GM19455 (cell line): ENCODE data around the gene CTR9.
"Not testable (repeated sequence)": the region's sequence is repeated elsewhere in the genome, so short reads cannot be mapped to it uniquely, and the experiment has no call there.

Experiments
- ATAC-seq: cut with Tn5 transposase; IDR thresholded peaks from one replicate; pipeline ENCODE4 v1.9.1; 2021; ENCODE audit not compliant: unreplicated experiment

The CTR9 gene

GRCh38 chr11:10813945-10814344, 62.9 kb downstream of the CTR9 start:
- no peak for ATAC-seq

GRCh38 chr11:10818594-10818993, 67.5 kb downstream of the CTR9 start:
- no peak for ATAC-seq

GRCh38 chr11:10822491-10822890, 71.4 kb downstream of the CTR9 start:
- not testable (repeated sequence) for ATAC-seq

DNA sequence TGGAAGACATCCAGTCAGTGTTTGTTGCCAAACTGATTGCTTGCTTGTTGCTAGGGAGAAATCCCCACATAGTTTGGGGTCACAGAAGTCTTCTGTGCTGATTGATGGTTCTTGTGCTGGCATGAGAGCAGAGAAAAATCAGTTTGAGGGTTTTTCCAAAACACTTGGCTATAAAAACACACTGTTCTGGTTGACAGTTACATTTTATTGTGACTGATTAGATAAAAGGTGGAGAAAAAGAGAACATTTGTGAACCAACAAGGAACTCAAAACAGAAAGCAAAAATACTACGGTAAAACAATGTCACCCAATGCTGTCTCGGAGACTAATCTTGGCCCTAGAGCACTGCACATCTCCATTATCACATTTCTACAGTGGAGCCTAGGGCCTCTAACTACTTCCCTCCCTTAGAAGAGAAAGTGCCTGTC, 72.1 kb downstream of the CTR9 start:
- no peak for ATAC-seq

DNA sequence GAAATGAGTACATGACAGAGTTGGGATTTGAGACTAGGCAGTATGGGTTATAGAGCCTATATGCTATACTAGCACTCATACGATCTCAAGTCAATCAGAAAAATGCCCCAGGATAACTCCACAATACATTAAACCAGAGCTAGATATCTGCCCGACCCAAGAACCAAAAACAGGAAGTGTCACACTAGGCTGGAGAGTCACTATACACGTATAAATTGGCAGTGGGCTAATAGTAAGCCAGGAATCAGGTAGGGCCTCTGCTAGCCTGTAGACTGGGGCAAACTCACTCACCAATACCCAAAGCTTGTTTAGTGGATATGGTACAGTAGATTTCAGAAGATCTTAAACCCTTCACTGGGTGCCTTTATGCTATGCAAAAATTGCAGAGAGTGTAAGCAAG, 73.8 kb downstream of the CTR9 start:
- ATAC-seq = no peak

DNA sequence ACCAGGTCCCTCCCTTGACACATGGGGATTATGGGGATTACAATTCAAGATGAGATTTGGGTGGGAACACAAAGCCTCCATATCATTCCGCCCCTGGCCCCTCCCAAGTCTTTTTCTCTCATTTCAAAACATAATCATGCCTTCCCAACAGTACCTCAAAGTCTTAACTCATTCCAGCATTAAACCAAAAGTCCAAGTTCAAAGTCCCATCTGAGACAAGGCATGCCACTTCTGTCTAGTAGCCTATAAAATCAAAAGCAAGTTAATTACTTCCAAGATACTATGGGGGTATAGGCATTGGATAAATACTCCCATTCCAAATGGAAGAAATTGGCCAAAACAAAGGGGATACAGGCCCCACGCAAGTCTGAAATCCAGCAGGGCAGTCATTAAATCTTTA, 77.4 kb downstream of the CTR9 start:
- no peak for ATAC-seq

DNA sequence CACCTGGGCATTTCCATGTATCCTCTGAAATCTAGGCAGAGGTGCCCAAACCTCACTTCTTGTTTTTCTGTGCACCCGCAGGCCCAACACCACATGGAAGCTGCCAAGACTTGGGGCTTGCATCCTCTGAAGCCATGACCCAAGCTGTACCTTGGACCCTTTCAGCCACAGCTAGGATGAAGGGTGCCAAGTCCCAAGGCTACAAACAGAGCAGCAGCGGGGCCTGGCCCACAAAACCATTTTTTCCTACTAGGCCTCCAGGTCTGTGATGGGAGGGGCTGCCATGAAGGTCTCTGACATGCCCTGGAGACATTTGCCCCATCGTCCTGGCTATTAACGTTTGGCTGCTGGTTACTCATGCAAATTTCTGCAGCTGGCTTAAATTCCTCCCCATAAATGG, 78.1 kb downstream of the CTR9 start:
- ATAC-seq = no peak
